ENCODE results near the gene CRTAP.
"Not testable (repeated sequence)": the region's sequence is repeated elsewhere in the genome, so short reads cannot be mapped to it uniquely, and the experiment has no call there.

Gene CRTAP

DNA sequence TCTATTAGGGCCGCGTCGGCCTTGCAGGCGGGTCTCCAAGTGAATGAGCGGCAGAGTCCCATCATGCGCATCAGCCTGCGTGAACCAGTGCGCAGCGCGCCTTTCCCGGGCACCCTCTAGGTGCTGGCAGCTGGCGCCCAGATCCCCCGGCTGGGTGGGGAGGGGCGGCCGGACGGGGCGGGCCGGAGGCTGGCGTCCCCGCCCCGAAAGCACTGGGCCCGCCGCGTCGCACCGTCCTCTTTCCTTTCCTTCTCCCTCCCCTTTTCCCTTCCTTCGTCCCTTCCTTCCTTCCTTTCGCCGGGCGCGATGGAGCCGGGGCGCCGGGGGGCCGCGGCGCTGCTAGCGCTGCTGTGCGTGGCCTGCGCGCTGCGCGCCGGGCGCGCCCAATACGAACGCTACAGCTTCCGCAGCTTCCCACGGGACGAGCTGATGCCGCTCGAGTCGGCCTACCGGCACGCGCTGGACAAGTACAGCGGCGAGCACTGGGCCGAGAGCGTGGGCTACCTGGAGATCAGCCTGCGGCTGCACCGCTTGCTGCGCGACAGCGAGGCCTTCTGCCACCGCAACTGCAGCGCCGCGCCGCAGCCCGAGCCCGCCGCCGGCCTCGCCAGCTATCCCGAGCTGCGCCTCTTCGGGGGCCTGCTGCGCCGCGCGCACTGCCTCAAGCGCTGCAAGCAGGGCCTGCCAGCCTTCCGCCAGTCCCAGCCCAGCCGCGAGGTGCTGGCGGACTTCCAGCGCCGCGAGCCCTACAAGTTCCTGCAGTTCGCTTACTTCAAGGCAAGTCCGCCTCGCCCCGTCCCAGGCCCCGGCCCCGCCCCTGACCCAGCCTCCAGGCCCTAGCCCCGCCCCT is at the start of gene CRTAP:
Gene CRTAP (plus strand): TSS at position 243 of the 850 bp plus-strand sequence. CDS start 64 bp downstream, at position 307.
- DNase-seq = peak; percentile 73

DNA sequence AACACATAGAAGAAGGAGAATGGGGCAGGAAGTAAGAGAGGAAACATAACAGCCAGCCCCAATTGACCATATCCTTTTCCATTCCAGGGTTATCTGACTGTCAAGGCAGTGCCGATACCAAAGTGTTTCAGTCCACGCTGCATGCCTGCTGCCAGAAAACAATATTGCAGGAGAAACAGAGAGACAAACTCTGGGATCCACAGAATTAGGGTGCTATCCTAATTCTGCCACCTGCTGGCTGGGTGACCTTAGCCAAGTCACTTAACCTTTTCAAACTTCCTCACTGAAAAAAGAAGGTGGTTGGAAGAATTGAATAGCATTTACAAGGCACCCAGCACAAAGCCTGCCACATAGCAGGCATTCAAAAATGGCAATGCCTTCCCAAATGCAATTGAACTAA is 48.9 kb upstream of the CRTAP start:
- DNase-seq = no peak

DNA sequence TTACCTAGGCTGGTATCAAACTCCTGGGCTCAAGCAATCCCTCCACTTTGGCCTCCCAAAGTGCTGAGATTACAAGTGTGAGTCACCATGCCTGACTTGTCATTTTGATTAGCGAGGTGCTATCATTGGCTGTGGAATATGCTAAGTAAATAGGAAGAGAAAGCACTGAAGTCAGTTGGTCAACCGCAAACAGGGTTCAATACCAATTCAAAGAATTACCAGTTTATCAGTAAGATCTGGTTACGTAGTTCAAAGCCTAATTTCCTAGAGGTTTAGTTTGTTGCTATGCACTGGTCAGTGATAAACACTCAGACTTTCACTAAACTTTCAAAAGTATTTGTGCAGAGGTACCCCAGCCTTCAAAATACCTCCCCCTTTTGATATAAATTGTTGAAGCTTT is 46.3 kb upstream of the CRTAP start:
- DNase-seq = no peak

DNA sequence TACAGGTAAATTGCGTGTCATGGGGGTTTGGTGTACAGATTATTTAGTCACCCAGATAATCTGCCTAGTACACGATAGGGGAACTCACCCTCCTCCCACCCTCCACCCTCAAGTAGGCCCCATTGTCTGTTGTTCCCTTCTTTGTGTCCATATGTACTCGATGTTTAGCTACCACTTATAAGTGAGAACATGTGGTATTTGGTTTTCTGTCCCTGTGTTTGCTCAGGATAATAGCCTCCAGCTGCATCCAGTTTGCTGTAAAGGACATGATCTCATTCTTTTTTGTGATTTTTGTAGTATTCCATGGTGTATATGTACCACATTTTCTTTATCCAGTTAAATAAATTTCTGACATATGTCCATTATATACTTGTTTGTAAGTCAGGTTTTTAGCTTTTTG is 44.0 kb upstream of the CRTAP start:
- DNase-seq = not testable (repeated sequence)

DNA sequence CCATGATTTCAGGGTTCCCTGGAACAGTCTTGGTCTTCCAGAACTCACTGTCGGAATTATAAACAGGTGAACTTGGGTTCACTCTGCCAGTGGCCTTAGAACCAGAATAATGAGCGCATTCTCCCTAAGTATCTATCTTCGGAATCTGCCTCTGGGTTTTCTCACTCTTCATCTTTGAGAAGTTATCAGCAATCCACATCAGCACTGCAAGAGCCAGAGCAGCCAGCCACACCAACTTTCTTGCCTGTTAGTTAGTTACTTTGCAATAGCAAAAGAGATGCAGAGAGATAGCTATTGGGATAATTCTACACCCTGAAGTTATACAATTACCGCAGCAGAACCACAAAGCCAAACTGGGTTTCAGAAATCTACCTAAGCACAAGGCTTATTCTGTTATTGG is 42.6 kb upstream of the CRTAP start:
- DNase-seq = no peak

DNA sequence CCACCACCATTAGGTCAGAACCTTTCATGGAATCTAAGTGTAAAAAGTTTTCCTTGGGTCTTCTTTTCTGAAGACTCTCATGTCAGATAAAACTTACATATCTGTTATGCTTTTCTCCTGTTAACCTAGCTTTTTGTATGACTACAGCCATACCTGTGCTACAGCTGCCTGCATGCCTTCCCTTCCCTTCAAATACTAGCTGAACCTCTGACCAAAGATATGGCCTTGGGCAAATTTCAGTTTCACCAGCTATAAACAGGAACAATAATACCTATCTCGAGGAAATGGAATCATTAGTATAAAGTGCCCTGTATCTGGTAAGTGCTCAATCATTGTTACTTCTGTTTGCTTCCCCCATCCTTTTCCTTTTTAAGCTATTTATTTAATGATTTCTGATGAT is 41.9 kb upstream of the CRTAP start:
- no peak for DNase-seq

DNA sequence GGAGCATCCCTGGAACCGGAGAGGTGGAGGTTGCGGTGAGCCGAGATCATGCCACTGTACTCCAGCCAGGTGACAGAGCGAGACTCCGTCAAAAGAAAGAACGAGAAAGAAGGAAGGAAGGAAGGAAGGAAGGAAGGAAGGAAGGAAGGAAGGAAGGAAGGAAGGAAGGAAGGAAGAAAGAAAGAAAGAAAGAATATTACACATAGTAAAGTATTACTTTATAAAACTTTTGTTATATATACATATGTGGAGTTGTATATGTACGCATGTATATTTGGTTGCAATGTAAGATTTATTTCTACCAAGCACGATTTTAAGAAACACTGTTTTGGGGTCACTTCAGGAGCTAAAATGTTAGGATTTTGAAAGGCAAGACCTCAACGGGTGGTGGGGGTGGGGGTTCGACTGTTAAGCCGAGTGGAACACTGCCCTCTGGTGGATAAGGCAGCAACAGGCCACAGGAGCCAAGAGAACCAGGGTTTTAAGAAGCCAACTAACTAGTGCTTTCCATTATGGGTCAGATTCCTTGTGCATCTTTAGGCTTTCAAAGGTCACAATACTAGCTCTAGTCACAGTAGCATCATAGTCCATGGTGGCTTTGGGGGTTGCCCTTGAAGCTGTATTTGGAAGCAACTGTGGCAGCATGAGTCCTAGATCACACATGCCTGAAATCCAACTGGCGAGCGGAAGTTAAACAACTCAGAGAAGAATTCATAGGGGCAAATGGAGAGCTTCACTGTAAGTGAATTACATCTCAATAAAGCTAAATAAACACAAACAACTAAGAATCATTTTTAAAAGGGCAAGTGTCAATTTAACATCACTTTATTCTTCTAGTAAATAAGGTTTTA is 39.4 kb upstream of the CRTAP start:
- DNase-seq = no peak

DNA sequence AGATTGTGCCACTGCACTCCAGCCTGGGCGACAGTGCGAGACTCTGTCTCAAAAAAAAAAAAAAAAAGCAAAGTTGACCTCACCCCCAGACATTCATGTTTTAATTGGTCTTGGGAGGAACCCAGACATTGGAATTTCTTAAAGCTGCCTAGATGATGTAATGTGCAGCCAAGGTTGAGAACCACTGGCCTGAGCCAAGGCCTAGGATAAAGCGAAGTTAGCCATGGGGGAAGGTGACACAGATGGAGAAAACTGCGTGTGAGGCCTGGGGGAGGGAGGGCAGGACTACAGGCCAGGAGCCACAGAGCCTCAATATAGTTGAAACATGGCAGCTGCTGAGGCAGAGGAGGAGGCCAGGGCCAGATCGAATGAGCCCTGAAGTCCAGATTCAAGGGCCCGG is 37.8 kb upstream of the CRTAP start:
- no peak for DNase-seq

DNA sequence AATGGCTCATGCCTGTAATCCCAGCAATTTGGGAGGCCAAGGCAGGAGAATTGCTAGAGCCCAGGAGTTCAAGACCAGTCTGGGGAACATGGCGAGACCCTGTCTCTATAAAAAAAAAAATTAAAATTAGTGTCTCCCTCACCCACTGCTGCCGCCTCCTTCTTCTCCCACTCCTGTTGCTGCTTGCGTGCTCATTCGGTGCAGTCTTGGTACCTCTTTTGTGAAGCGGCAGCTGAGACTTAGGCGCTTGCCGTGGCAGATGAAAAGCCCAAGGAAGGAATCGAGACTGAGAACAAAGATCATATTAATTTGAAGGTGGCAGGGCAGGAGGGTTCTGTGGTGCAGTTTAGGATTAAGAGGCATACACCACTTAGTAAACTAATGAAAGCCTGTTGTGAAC is 36.9 kb upstream of the CRTAP start:
- no peak for DNase-seq

DNA sequence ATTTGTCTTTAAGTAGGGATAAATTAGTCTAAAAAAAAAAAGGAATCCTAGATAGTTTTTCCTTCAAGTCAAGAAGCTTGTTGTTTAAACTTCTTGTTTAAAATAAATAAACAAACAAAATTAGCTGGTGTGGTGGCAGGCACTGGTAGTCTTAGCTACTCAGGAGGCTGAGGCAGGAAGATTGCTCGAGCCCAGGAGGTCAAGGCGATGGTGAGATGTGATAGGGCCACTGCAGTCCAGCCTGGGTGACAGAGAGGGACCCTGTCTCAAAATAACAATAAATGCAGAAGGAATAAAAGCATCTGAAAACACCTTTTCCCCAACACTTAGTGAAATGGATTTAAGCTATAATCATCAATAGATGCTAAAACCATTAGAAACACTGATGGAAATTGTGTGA is 35.8 kb upstream of the CRTAP start:
- no peak for DNase-seq

DNA sequence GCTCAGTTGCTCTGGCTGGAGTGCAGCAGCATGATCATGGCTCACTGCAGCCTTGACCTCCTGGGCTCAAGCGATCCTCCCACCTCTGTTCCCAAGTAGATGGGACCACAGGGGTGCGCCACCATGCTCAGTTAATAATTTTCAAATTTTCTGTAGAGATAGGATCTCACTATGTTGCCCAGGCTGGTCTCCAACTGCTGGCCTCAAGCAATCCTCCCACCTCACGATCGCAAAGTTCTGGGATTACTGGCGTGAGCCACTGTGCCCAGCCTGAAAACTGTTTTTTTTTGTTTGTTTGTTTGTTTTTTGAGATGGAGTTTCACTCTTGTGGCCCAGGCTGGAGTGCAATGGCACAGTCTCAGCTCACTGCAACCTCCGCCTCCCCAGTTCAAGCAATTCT is 34.0 kb upstream of the CRTAP start:
- not testable (repeated sequence) for DNase-seq

DNA sequence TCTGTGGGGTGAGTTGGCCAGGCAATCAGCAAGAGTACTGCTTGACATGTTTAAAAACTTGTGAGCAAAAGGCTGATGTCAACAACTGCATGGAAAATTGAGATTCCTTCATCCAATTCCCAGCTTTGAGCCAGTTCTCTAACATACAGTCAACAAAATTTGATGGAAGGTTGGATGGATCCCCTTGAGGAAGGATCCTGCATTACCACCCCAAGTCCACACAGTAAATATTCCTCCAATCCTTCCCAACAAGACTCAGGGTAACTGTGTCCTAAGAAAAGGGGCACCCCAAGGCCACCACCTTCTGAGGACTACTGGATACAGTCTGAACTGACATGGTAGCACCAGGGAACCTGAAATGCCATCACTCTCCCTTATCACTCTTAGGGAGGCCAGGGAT is 32.0 kb upstream of the CRTAP start:
- no peak for DNase-seq

DNA sequence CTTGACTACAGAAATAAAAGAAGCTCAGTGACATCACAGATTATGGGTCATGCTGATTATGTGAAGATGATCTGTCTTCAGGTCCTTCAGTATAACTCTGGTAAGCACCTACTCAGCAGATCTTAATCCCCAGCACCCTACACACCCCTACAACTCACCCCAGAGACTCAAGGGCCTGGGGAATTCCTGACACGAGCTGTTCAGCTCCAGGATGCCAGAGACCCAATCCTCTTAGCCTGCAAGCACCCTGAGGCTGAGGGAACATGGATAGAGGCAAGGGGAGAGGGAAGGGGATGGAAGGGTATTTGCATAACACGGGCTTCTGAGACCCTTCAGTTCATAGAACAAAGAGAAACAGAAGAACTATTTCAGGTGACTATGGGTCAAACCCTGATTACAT is 29.9 kb upstream of the CRTAP start:
- no peak for DNase-seq

DNA sequence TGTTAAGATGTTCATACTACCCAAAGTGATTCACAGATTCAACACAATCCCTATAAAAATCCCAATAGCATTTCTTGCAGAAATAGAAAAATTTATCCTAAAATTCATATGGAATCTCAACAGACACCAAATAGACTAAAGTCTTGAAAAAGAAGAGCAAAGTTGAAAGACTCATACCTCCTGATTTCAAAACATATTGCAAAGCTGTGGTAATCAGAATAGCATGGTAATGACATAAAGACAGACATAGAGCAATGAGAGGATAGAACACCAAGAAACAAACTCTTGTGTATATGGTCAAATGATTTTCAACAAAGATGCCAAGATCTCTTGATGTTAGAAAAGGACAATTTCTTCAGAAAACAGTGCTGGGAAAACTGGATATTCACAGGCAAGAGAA is 25.1 kb upstream of the CRTAP start:
- no peak for DNase-seq

DNA sequence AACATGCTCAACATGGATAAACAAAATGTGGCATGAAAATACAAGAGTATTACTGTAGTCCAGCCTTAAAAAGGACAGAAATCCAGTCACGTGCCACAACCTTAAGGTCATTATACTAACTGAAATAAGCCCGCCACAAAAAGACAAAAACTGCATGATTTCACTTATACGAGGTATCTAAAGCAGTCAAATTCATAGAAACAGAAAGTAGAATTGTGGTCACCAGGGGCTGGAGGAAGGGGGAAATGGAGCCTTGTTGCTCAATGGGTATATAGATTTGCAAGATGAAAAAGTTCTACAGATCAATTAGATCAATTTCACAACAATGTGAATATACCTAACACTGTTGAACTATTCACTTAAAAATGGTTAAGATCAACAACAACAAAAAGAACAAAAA is 24.3 kb upstream of the CRTAP start:
- DNase-seq = no peak

DNA sequence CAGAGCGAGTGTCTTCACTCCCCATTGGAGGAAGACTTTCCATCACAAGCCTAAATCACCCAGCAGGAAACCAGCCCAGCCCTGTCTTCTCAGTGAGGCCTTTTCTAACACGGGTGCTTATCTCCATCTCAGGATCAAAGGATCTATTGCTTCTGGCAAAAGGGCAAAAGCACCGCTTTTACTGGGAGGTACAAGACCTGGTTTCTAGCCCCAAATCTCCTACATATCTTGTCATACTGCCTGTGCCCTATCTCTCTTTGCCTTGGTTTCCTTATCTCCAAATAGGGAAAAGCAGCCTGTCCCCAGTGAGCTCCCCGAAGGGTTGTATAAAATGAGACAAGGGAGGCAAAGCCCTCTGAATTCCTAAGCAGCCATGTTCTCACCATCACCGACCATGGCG is 22.1 kb upstream of the CRTAP start:
- no peak for DNase-seq

DNA sequence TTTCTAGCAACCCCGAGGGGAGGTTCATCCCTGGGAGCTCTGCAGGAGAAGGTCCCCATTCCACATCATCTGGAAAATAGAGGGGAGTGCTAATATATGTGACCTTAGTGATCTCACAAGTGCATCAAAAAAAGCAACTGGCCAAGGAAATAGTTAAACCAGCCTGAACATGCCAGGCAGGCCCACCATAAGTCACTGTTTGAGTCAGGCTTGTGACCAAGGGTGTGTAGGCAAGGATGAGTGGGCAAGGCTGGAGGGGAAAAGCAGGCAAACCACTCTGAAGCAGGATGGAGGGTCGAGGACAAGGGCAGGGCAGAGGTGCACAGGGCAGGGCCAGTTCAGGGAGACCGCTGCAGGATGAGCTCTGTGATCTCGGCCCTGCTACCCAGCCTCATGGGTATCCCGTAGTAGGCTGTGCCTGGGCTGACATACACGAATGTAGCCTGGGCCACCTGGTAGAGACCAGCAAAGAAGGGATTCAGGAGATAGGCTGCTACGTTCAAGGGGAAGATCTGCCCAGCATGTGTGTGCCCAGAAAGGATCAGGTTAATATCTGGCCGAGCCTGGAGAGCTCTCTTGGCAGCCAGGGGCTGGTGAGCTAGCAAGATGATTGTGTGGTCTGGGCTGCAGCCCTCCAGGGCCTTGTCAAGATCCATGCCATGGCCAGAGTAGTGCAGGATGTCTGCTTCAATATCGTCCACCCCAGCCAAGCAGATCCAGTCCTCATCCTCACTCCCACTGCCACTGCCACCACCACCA is 21.1 kb upstream of the CRTAP start:
- DNase-seq = no peak

DNA sequence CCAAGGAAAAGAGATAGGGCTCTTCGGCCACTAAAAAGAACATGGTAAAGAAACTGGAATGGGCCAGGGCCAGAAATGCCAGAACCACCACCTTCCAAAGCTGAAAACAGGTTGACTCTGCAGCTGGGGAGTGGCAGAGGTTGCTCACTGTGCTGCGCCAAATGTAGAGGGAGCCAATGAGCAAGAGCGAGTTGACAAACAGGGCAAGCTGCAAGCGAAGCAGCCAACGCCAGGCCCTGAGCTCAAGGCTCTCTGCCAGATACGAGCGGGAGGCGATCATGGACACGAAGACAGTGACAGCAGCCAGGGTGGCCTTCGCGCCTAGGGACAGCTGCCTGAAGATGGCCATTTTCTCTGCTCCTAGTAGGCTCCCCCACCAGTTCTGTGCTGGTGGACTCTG is 20.0 kb upstream of the CRTAP start:
- no peak for DNase-seq

DNA sequence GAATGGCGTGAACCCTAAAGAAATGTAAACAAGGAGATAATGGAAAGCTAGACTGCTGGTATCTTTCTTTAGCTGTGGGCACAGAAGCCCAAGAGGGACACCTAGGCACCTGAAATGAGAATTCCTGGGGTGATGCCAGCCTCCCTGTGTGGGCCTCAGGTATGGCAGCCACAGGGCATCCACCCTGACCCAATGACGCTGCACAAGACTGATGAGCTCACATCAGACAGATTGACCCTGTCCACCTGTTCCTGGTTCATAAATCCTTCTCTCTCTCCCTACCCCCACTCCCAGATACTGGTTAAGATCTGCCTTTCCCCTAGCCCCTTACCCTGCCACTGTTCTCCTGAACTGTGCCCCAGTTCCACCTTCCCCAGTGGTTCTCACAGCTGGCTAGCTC is 18.4 kb upstream of the CRTAP start:
- no peak for DNase-seq

DNA sequence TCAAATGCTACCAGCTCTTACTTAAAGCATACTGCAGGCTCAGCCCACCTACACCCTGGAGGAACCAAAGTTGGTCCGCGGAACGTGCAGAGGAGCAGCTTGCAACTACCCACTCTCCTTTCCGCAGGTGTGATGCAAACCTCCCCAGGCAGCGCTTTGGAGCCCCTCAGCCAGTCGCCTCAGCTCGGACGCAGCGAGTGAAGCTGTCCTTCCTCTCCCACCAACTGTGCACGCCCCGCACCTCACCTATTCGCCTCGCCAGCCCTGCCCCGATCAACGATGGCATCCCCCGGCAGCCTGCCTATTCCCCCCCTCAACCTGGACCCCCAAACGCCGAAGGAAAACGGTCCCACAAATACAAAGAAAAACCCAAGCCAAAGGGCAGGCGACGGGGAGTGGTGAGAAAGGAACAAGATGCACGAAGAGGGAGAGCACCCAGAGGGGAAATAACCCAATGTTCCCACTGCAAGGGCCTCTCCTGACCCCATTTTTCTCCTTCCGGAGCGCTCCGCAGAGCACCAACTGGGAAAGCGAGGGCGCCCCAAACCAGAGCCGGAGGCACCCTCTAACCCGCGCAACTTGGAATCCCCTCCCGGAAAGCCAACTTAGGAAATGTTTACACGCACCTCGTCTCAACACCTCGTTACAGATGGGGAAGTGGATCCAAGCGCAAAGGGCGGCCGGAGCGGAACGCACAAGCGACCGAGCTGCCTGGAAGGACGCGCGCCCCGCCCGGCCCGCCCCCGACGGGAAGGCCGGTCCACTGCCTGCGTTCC is 17.5 kb upstream of the CRTAP start:
- DNase-seq = no peak

DNA sequence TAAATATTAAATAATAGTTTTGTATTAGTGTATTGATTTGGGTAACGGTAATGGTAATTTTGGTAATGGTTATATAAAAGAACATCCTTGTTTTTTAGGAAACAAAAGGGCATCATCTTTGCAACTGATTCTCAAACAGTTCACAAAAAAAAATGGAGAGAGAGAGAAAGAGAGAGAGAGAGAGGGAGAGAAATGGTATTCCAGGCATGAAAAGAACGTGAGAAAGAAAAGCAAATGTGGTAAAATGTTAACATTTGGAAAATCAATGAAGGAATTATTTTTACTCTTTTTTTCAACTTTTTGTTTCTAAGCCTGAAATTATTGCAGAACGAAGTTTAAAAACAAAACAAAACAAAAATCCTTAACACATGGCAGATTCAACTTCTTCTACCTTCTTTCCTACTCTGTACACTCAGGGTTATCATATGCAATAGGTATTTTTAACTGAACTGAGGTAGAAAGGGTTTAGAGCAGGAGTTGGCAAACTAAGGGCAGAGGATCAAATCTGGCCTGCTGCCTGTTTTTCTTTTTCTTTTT is 14.6 kb upstream of the CRTAP start:
- no peak for DNase-seq

DNA sequence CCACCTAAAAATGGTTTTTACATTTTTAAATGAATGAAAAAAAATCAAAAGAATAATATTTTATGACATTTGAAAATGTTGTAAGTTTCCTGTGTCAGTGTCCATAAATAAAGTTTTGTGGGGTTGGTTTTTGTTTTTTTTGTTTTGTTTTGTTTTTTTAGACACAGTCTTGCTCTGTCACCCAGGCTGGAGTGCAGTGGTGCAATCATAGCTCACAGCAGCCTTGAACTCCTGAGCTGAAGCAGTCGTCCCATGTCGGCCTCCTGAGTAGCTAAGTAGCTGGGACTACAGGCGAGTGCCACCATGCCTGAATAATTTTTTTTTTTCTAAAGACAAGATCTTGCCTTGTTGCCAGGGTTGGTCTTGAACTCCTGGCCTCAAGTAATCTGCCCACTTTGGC is 14.1 kb upstream of the CRTAP start:
- no peak for DNase-seq
